Osteoblast (primary cell): Measurements from ENCODE around the gene PSMG4. TPM values are rescaled to one million over a fixed set of nuclear protein-coding genes. Genes with fewer than 3 reads are reported as not detected.

ENCODE experiments used
- DNase-seq: peaks from one replicate; pipeline ENCODE4 v3.0.0; 2011; ENCODE audit warnings: low spot score, mixed read lengths; ENCODE audit not compliant: insufficient read length; ENCODE audit errors: missing footprints
- H2AFZ ChIP-seq: 2 replicates; pipeline ENCODE4 v1.6.0; 2011; ENCODE audit warnings: mild to moderate bottlenecking, low read length
- H3K27ac ChIP-seq: 2 replicates; pipeline ENCODE4 v1.5.1; 2011; ENCODE audit warnings: mild to moderate bottlenecking, low read depth, low read length, moderate library complexity
- H3K27me3 ChIP-seq: 2 replicates; pipeline ENCODE4 v1.6.0; 2012; ENCODE audit warnings: mild to moderate bottlenecking, control low read depth, inconsistent platforms, low read length, moderate library complexity; ENCODE audit not compliant: insufficient read depth
- H3K36me3 ChIP-seq: 2 replicates; pipeline ENCODE4 v1.5.1; 2011; ENCODE audit warnings: mild to moderate bottlenecking, low read length, control low read depth, moderate library complexity; ENCODE audit not compliant: insufficient read depth
- H3K4me1 ChIP-seq: 2 replicates; pipeline ENCODE4 v1.5.1; 2011; ENCODE audit warnings: mild to moderate bottlenecking, low read length, control low read depth, moderate library complexity; ENCODE audit not compliant: insufficient read depth
- H3K4me2 ChIP-seq: 2 replicates; pipeline ENCODE4 v1.6.0; 2011; ENCODE audit warnings: mild to moderate bottlenecking, low read length; ENCODE audit not compliant: insufficient read depth
- H3K4me3 ChIP-seq: fragments of 200-600 bp; sonication (generic); 3 replicates; pipeline ENCODE4 v1.5.1; 2012; ENCODE audit warnings: mild to moderate bottlenecking, low read length, inconsistent platforms; ENCODE audit not compliant: insufficient read depth
- H3K79me2 ChIP-seq: 2 replicates; pipeline ENCODE4 v1.6.0; 2012; ENCODE audit warnings: mild to moderate bottlenecking, low read length, control low read depth, inconsistent platforms; ENCODE audit not compliant: insufficient read depth
- H3K9me3 ChIP-seq: 2 replicates; pipeline ENCODE4 v1.5.1; 2011; ENCODE audit warnings: low read depth, low read length, control low read depth
- H4K20me1 ChIP-seq: 2 replicates; pipeline ENCODE4 v1.6.0; 2012; ENCODE audit warnings: mild to moderate bottlenecking, low read length, control low read depth; ENCODE audit not compliant: insufficient read depth
- total RNA-seq: library from RNA; depleted of rRNA; stranded (reverse); fragments of >200 nt; gene quantifications from 2 replicates; pipeline ENCODE4 v1.2.3, GENCODE V29; 2012
- TF ChIP-seq, protein P1 (sequence below): IDR thresholded peaks from 2 replicates; pipeline ENCODE4 v1.5.1; 2011; ENCODE audit warnings: mild to moderate bottlenecking, low read depth, low read length, moderate library complexity; ENCODE audit errors: extremely low read depth

PSMG4 gene
- total RNA-seq, 1 donor, result 24.6 TPM

- H3K4me2 ChIP-seq, result no peak overlapping the region
- TF ChIP-seq, protein P1, sequence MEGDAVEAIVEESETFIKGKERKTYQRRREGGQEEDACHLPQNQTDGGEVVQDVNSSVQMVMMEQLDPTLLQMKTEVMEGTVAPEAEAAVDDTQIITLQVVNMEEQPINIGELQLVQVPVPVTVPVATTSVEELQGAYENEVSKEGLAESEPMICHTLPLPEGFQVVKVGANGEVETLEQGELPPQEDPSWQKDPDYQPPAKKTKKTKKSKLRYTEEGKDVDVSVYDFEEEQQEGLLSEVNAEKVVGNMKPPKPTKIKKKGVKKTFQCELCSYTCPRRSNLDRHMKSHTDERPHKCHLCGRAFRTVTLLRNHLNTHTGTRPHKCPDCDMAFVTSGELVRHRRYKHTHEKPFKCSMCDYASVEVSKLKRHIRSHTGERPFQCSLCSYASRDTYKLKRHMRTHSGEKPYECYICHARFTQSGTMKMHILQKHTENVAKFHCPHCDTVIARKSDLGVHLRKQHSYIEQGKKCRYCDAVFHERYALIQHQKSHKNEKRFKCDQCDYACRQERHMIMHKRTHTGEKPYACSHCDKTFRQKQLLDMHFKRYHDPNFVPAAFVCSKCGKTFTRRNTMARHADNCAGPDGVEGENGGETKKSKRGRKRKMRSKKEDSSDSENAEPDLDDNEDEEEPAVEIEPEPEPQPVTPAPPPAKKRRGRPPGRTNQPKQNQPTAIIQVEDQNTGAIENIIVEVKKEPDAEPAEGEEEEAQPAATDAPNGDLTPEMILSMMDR, result no peak
These were observed 41.5 kb upstream of the PSMG4 start for GRCh38 chr6:3217286-3217685.

GRCh38 chr6:3218266-3218665 is 40.5 kb upstream of the PSMG4 start:
- Histone ChIP-seq H3K36me3 (no peaks in the 10 kb centered on the region), H3K79me2 (no peaks in the 10 kb centered on the region), H3K27ac (no peak overlapping the region), H3K4me2 (no peak overlapping the region), H4K20me1 (no peaks in the 10 kb centered on the region), H3K4me1 (peaks cover 10% of the 10 kb centered on the region), H2AFZ (no peak overlapping the region), H3K9me3 (no peaks in the 10 kb centered on the region), H3K4me3 (no peak overlapping the region), H3K27me3 (peaks cover 69% of the 10 kb centered on the region)
- TF ChIP-seq, protein P1, result no peak
- no peak for DNase-seq

More at GRCh38 chr6:3217286-3217685, 41.5 kb upstream of the PSMG4 start:
- Histone ChIP-seq H3K27ac (no peak overlapping the region), H3K79me2 (no peaks in the 10 kb centered on the region), H3K9me3 (no peaks in the 10 kb centered on the region), H3K27me3 (peaks cover 63% of the 10 kb centered on the region), H3K36me3 (no peaks in the 10 kb centered on the region), H2AFZ (no peak overlapping the region), H3K4me1 (peaks cover 11% of the 10 kb centered on the region), H3K4me3 (no peak overlapping the region), H4K20me1 (no peaks in the 10 kb centered on the region)
- no peak for DNase-seq

- Histone ChIP-seq H3K79me2 (no peaks in the 10 kb centered on the region), H3K4me1 (peaks cover under 1% of the 10 kb centered on the region), H3K9me3 (no peaks in the 10 kb centered on the region), H3K27ac (no peak overlapping the region), H3K4me3 (no peak overlapping the region), H3K4me2 (no peak overlapping the region), H4K20me1 (no peaks in the 10 kb centered on the region), H2AFZ (no peak overlapping the region), H3K36me3 (no peaks in the 10 kb centered on the region), H3K27me3 (peaks cover 76% of the 10 kb centered on the region)
- no peak for DNase-seq
- TF ChIP-seq, protein P1, result no peak
These were observed 38.4 kb upstream of the PSMG4 start for GRCh38 chr6:3220366-3220765.

- Histone ChIP-seq H2AFZ (no peak overlapping the region), H3K27me3 (peaks cover 78% of the 10 kb centered on the region), H3K36me3 (no peaks in the 10 kb centered on the region), H3K4me1 (no peaks in the 10 kb centered on the region), H3K79me2 (no peaks in the 10 kb centered on the region), H3K9me3 (no peaks in the 10 kb centered on the region), H3K27ac (no peak overlapping the region), H3K4me2 (no peak overlapping the region), H4K20me1 (no peaks in the 10 kb centered on the region), H3K4me3 (no peak overlapping the region)
- no peak for DNase-seq
- TF ChIP-seq, protein P1, result no peak
These were observed 37.2 kb upstream of the PSMG4 start for GRCh38 chr6:3221578-3221977.
